B cell (primary cell): ENCODE results near the gene FLCN. TPM values are rescaled to one million over a fixed set of nuclear protein-coding genes. Genes with fewer than 3 reads are reported as not detected.
A peak's percentile ranks its signal among the peaks of the same experiment; 100 is the strongest.

ENCODE experiments used
- ATAC-seq: fragments of 200-7000 bp; cut with Tn5 transposase; one replicate; pipeline ENCODE4 v1.10.0; 2021; ENCODE audit warnings: low read depth, mild to moderate bottlenecking, moderate number of reproducible peaks, moderate library complexity
- CTCF ChIA-PET: fragments of 350-600 bp; sonication (Branson Sonifier 250); formaldehyde crosslinking; loops from one replicate; lab custom pipeline; 2021; ENCODE audit warnings: antibody characterized with exemption, inconsistent platforms; lab: Charles Lee
- POLR2A ChIA-PET: fragments of 350-600 bp; sonication (Branson Sonifier 250); formaldehyde crosslinking; loops from one replicate; lab custom pipeline; 2021; ENCODE audit warnings: antibody characterized with exemption; lab: Charles Lee
- DNase-seq: peaks from one replicate; pipeline ENCODE4 v3.0.0; 2013
- H2AFZ ChIP-seq: 2 replicates; pipeline ENCODE4 v1.6.1; 2012; ENCODE audit warnings: mild to moderate bottlenecking, low read depth, low read length; ENCODE audit not compliant: insufficient read depth, poor library complexity, severe bottlenecking
- H3K27ac ChIP-seq, 2 donors: 1 replicate in 1 of 2; 2 replicates in 1 of 2; pipeline ENCODE4 v1.5.1; 2012 to 2013; ENCODE audit warnings: low read length in 2 of 2, mild to moderate bottlenecking in 2 of 2, moderate library complexity in 1 of 2
- H3K27me3 ChIP-seq, 4 experiments: fragments of 200-600 bp in 1 of 4; sonication (generic) in 1 of 4; replicated peaks in 1 of 4; 1 replicate in 2 of 4; 2 replicates in 2 of 4; pipeline versions ENCODE4 v1.6.1 to v1.7.0; 2013 to 2016; ENCODE audit warnings: low read length in 3 of 4, mild to moderate bottlenecking in 2 of 4, mixed read lengths in 1 of 4, moderate library complexity in 1 of 4; ENCODE audit not compliant: insufficient read depth in 4 of 4, control insufficient read depth in 3 of 4; ENCODE audit errors: control extremely low read depth in 1 of 4
- H3K36me3 ChIP-seq, 2 experiments: replicated peaks in 1 of 2; 1 replicate in 1 of 2; 2 replicates in 1 of 2; pipeline versions ENCODE4 v1.6.1 to v1.7.1; 2013; ENCODE audit warnings: low read length in 1 of 2; ENCODE audit not compliant: insufficient read depth in 2 of 2, control insufficient read depth in 1 of 2; ENCODE audit errors: control extremely low read depth in 1 of 2, extremely low read depth in 1 of 2
- H3K4me1 ChIP-seq, 2 donors: fragments of 200-600 bp in 1 of 2; sonication (generic) in 1 of 2; 1 replicate in 1 of 2; 2 replicates in 1 of 2; pipeline versions ENCODE4 v1.5.1 to v1.6.1; 2013 to 2017; ENCODE audit warnings: low read length in 2 of 2; ENCODE audit not compliant: control insufficient read depth in 2 of 2, insufficient read depth in 2 of 2
- H3K4me2 ChIP-seq: replicated peaks from 2 replicates; pipeline ENCODE3; 2012; ENCODE audit warnings: mild to moderate bottlenecking, low read depth, low read length; ENCODE audit not compliant: poor library complexity, severe bottlenecking
- H3K4me3 ChIP-seq, 5 experiments: fragments of 200-600 bp in 1 of 5; sonication (generic) in 1 of 5; 1 replicate in 3 of 5; 2 replicates in 2 of 5; pipeline versions ENCODE4 v1.5.1 to v1.7.0; 2011 to 2016; ENCODE audit warnings: low read length in 4 of 5, mild to moderate bottlenecking in 4 of 5, low read depth in 2 of 5, control low read depth in 1 of 5, moderate library complexity in 1 of 5; ENCODE audit not compliant: insufficient read depth in 1 of 5; ENCODE audit errors: control extremely low read depth in 1 of 5, extremely low read depth in 1 of 5
- H3K79me2 ChIP-seq: fragments of 200-600 bp; sonication (generic); one replicate; pipeline ENCODE4 v1.6.0; 2016; ENCODE audit warnings: low read length; ENCODE audit not compliant: control insufficient read depth, insufficient read depth
- H3K9ac ChIP-seq: fragments of 200-600 bp; sonication (generic); 2 replicates; pipeline ENCODE4 v1.6.1; 2017; ENCODE audit warnings: mild to moderate bottlenecking, low read length, moderate library complexity
- H3K9me3 ChIP-seq, 3 donors: one replicate each; pipeline versions ENCODE4 v1.6.1 to v1.7.1; 2013; ENCODE audit warnings: low read length in 2 of 3; ENCODE audit not compliant: control insufficient read depth in 2 of 3, insufficient read depth in 1 of 3; ENCODE audit errors: control extremely low read depth in 1 of 3
- H4K20me1 ChIP-seq: 2 replicates; pipeline ENCODE4 v1.6.0; 2012; ENCODE audit warnings: mild to moderate bottlenecking, low read length; ENCODE audit not compliant: insufficient read depth, control insufficient read depth, poor library complexity, severe bottlenecking
- H3K27ac Mint-ChIP-seq: one replicate; pipeline ENCODE4 v1.8.0; 2021; ENCODE audit warnings: mixed read lengths
- H3K27me3 Mint-ChIP-seq: one replicate; pipeline ENCODE4 v1.8.0; 2021; ENCODE audit warnings: mixed read lengths
- H3K4me1 Mint-ChIP-seq: one replicate; pipeline ENCODE4 v1.8.0; 2021; ENCODE audit warnings: mixed read lengths
- H3K4me3 Mint-ChIP-seq: one replicate; pipeline ENCODE4 v1.8.0; 2021; ENCODE audit warnings: mixed read lengths
- H3K9me3 Mint-ChIP-seq: one replicate; pipeline ENCODE4 v1.8.0; 2022; ENCODE audit warnings: mixed read lengths; ENCODE audit not compliant: insufficient read depth
- EZH2 ChIP-seq: IDR thresholded peaks from 2 replicates; pipeline ENCODE4 v1.6.1; 2012; ENCODE audit warnings: borderline replicate concordance, low read depth, mild to moderate bottlenecking, moderate library complexity, low read length; ENCODE audit not compliant: insufficient read depth, poor library complexity, severe bottlenecking
- WGBS: methylation state at CpG from one replicate; pipeline ENCODE4 v1.1.5; 2013; ENCODE audit warnings: missing lambda C conversion rate; ENCODE audit not compliant: insufficient coverage; 5-methylcytosine and 5-hydroxymethylcytosine counted together
- intact Hi-C: fragments of 100-400 bp; cut with micrococcal nuclease; formaldehyde crosslinking; loops from one replicate; pipeline ENCODE4 v1.10.0; 2022
- polyA plus RNA-seq: library from polyadenylated mRNA; depleted of rRNA; stranded (reverse); fragments of >200 nt; gene quantifications from 2 replicates; pipeline ENCODE4 v1.2.3, GENCODE V29; 2012
- total RNA-seq, 2 donors: library from RNA; stranded (reverse); fragments of 120-200 nt in 1 of 2; gene quantifications; 1 replicate in 1 of 2; 2 replicates in 1 of 2; pipeline versions ENCODE4 v1.2.3 to v1.2.4, GENCODE V29; 2013 to 2022
- TF ChIP-seq, protein P1 (sequence below): fragments of 200-600 bp; IDR thresholded peaks from one replicate; pipeline ENCODE4 v1.8.0; 2022; ENCODE audit warnings: antibody characterized with exemption, mild to moderate bottlenecking

The FLCN gene
- total and polyA plus RNA-seq, 2 donors (not counting 1 experiment from before 2014, with no cell fraction given): 36.6 to 128 TPM

DNA sequence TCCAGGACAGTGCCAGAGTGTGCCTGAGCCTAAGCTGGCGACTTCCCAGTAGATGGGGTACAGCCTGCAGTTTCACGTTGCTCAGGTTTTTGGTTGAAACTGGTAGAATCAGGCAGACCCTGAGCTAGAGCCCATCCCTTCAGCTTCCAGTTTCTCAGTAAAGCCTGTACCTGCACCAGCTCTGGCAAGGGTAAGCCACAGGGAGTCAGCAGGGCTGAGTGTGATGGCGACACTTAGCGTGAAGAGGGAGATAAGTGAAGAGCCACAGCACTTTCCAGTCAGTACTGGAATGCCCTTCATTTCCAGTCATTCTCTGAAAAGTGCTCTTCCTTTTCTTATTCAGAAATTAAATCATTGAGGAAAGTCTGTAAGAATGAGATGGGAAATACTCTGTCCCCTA, 53.2 kb downstream of the FLCN start:
- TF ChIP-seq, protein P1, sequence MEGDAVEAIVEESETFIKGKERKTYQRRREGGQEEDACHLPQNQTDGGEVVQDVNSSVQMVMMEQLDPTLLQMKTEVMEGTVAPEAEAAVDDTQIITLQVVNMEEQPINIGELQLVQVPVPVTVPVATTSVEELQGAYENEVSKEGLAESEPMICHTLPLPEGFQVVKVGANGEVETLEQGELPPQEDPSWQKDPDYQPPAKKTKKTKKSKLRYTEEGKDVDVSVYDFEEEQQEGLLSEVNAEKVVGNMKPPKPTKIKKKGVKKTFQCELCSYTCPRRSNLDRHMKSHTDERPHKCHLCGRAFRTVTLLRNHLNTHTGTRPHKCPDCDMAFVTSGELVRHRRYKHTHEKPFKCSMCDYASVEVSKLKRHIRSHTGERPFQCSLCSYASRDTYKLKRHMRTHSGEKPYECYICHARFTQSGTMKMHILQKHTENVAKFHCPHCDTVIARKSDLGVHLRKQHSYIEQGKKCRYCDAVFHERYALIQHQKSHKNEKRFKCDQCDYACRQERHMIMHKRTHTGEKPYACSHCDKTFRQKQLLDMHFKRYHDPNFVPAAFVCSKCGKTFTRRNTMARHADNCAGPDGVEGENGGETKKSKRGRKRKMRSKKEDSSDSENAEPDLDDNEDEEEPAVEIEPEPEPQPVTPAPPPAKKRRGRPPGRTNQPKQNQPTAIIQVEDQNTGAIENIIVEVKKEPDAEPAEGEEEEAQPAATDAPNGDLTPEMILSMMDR: no peak
- TF ChIP-seq EZH2: no peak
- H3K4me1 ChIP-seq: peaks cover 19 to 42% of the 10 kb centered on the region in 2 donors
- H3K4me3 ChIP-seq: no peak overlapping the region
- H3K27ac ChIP-seq: peak overlapping the region in 1 of 2 donors; percentile 24
- no peaks in the 10 kb centered on the region for H3K27me3 Mint-ChIP-seq
- H2AFZ ChIP-seq: no peak overlapping the region
- H3K9ac ChIP-seq: no peak overlapping the region
- DNase-seq (no peak), ATAC-seq (no peak)
- no peak overlapping the region for H3K27ac Mint-ChIP-seq
- H3K4me2 ChIP-seq: no peak overlapping the region
- H3K79me2 ChIP-seq: no peaks in the 10 kb centered on the region
- H3K4me3 Mint-ChIP-seq: no peak overlapping the region
- no peaks in the 10 kb centered on the region for H3K27me3 ChIP-seq
- ChIA-PET CTCF (interaction anchor here (0.6 kb wide), 1 partner anchor 265 kb away, joined by 3 read pairs; no protein-coding TSS in a partner anchor), POLR2A (no interaction called here)
- intact Hi-C loops: loop anchor here (10.0 kb wide), 1 partner anchor 51 kb away; the partner anchor contains the start of gene FLCN
- H3K36me3 ChIP-seq: peaks cover 12 to 56% of the 10 kb centered on the region in 2 experiments
- H4K20me1 ChIP-seq: no peaks in the 10 kb centered on the region
- WGBS: 100% methylated on average over 2 of the region's 4 CpGs
- peaks cover 0 to 4% (median 0%) of the 10 kb centered on the region in 3 donors for H3K9me3 ChIP-seq
- H3K9me3 Mint-ChIP-seq: no peaks in the 10 kb centered on the region
- peaks cover 43% of the 10 kb centered on the region for H3K4me1 Mint-ChIP-seq

DNA sequence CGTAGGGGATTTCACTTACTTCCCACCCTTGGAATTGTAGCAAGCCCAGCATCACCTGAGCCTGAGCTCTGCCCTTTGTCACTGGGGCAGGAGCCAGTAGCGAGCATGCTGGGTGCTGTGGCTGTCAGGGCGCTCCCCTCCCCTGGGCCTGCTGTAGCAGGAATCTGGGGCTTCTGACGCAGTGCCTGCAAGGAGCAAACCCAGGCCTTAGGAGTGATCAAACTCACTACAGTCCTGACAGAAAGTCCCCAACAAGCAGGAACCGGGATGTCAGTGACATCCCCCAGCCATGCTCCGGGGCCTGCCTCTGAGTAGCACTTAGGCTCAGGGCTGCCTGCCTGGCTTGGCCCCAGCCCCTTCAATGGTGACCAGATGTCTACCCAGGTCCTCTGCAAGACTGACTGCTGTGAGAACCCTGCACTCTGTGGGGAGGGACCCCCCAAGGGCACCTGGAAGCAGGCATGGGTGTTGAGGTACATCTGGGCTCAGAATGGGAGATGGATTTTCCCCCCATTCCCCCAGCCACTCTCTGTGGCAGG, 54.3 kb downstream of the FLCN start:
- peak overlapping the region; percentile 40 to 61 for H3K27ac ChIP-seq
- H3K4me3 Mint-ChIP-seq: no peak overlapping the region
- CTCF ChIA-PET: no interaction called here
- peak overlapping the region; percentile 38 for H3K9ac ChIP-seq
- H3K9me3 ChIP-seq: peaks cover 0 to 4% (median 0%) of the 10 kb centered on the region in 3 donors
- H4K20me1 ChIP-seq: no peaks in the 10 kb centered on the region
- ATAC-seq (no peak), DNase-seq (no peak)
- no peak for TF ChIP-seq EZH2
- TF ChIP-seq, protein P1: no peak
- peaks cover 19 to 42% of the 10 kb centered on the region in 2 donors for H3K4me1 ChIP-seq
- intact Hi-C loops: loop anchor here (10.0 kb wide), 1 partner anchor 52 kb away; the partner anchor contains the start of gene FLCN
- POLR2A ChIA-PET: interaction anchor here (0.7 to 1.0 kb wide), 2 partner anchors 8 to 54 kb away, joined by 3 to 7 read pairs; partner anchors contain the start of gene FLCN
- H3K4me3 ChIP-seq: peak overlapping the region in 1 of 5 experiments; percentile 8
- H3K79me2 ChIP-seq: no peaks in the 10 kb centered on the region
- H3K4me2 ChIP-seq: peak overlapping the region; percentile 64
- H3K9me3 Mint-ChIP-seq: no peaks in the 10 kb centered on the region
- peaks cover 45% of the 10 kb centered on the region for H3K4me1 Mint-ChIP-seq
- no peaks in the 10 kb centered on the region for H3K27me3 ChIP-seq
- H3K27ac Mint-ChIP-seq: peak overlapping the region; percentile 93
- H2AFZ ChIP-seq: no peak overlapping the region
- peaks cover 12 to 55% of the 10 kb centered on the region in 2 experiments for H3K36me3 ChIP-seq
- WGBS: 66% methylated on average over 6 of the region's 6 CpGs
- H3K27me3 Mint-ChIP-seq: no peaks in the 10 kb centered on the region
